Measurements from ENCODE around the gene SEMA4G. TPM values are rescaled to one million over a fixed set of nuclear protein-coding genes. Genes with fewer than 3 reads are reported as not detected.
A peak's percentile ranks its signal among the peaks of the same experiment; 100 is the strongest.

SEMA4G gene
- total and polyA plus RNA-seq, 2 of the 13 experiments (the other 11 are each of a cell fraction or from before 2014, with no cell fraction given) = 46.2 to 207 TPM

GRCh38 chr10:100998991-100999741 is 29.9 kb downstream of the SEMA4G start (continued):
- TF ChIP-seq KLF15 (CRISPR knock-in tag; IDR thresholded peaks at IDR 0.05; ENCODE audit: borderline replicate concordance) (0 out of 2 replicates have a peak, but pooled peaks have one; percentile 21), KLF6 (CRISPR knock-in tag; IDR thresholded peaks at IDR 0.05) (0 out of 2 replicates have a peak, but pooled peaks have one; percentile 55), TRIM22 (IDR thresholded peaks at IDR 0.05) (no peak), ZNF160 (CRISPR knock-in tag; IDR thresholded peaks at IDR 0.05) (peak; percentile 8; the same call in 1 of the 2 replicates), HHEX (CRISPR knock-in tag; IDR thresholded peaks at IDR 0.05) (no peak), PAXIP1 (CRISPR knock-in tag; conservative IDR thresholded peaks at IDR 0.05) (peak; percentile 33; the same call in 1 of the 2 replicates), AGO1 (IDR thresholded peaks at IDR 0.05; ENCODE audit: low read depth, low read length, poor library complexity, severe bottlenecking) (peak; percentile 94), ZNF75D (CRISPR knock-in tag; IDR thresholded peaks at IDR 0.05; ENCODE audit: borderline replicate concordance) (no peak), BRD4 (CRISPR knock-in tag; IDR thresholded peaks at IDR 0.05) (peak; percentile 35), AKAP8 (CRISPR knock-in tag; IDR thresholded peaks at IDR 0.05) (peak; percentile 99), ZNF44 (CRISPR knock-in tag; IDR thresholded peaks at IDR 0.05) (no peak; the same call in 1 of the 2 replicates), NFYB (CRISPR knock-in tag; IDR thresholded peaks at IDR 0.05) (no peak), TERF1 (CRISPR knock-in tag; IDR thresholded peaks at IDR 0.05) (no peak), KIAA2018 (CRISPR knock-in tag; IDR thresholded peaks at IDR 0.05; ENCODE audit: borderline replicate concordance) (no peak), ZNF143 (CRISPR knock-in tag; IDR thresholded peaks at IDR 0.05) (no peak)
